B cell (primary cell): Measurements from ENCODE around the gene PARVA. TPM values are rescaled to one million over a fixed set of nuclear protein-coding genes. Genes with fewer than 3 reads are reported as not detected.

Experiments used
- ATAC-seq: fragments of 200-7000 bp; cut with Tn5 transposase; one replicate; pipeline ENCODE4 v1.10.0; 2021; ENCODE audit warnings: low read depth, mild to moderate bottlenecking, moderate number of reproducible peaks, moderate library complexity
- CTCF ChIA-PET: fragments of 350-600 bp; sonication (Branson Sonifier 250); formaldehyde crosslinking; loops from one replicate; lab custom pipeline; 2021; ENCODE audit warnings: antibody characterized with exemption, inconsistent platforms; lab: Charles Lee
- POLR2A ChIA-PET: fragments of 350-600 bp; sonication (Branson Sonifier 250); formaldehyde crosslinking; loops from one replicate; lab custom pipeline; 2021; ENCODE audit warnings: antibody characterized with exemption; lab: Charles Lee
- DNase-seq: peaks from one replicate; pipeline ENCODE4 v3.0.0; 2013
- H2AFZ ChIP-seq: 2 replicates; pipeline ENCODE4 v1.6.1; 2012; ENCODE audit warnings: mild to moderate bottlenecking, low read depth, low read length; ENCODE audit not compliant: insufficient read depth, poor library complexity, severe bottlenecking
- H3K27ac ChIP-seq, 2 donors: 1 replicate in 1 of 2; 2 replicates in 1 of 2; pipeline ENCODE4 v1.5.1; 2012 to 2013; ENCODE audit warnings: low read length in 2 of 2, mild to moderate bottlenecking in 2 of 2, moderate library complexity in 1 of 2
- H3K27me3 ChIP-seq, 4 experiments: fragments of 200-600 bp in 1 of 4; sonication (generic) in 1 of 4; replicated peaks in 1 of 4; 1 replicate in 2 of 4; 2 replicates in 2 of 4; pipeline versions ENCODE4 v1.6.1 to v1.7.0; 2013 to 2016; ENCODE audit warnings: low read length in 3 of 4, mild to moderate bottlenecking in 2 of 4, mixed read lengths in 1 of 4, moderate library complexity in 1 of 4; ENCODE audit not compliant: insufficient read depth in 4 of 4, control insufficient read depth in 3 of 4; ENCODE audit errors: control extremely low read depth in 1 of 4
- H3K36me3 ChIP-seq, 2 experiments: replicated peaks in 1 of 2; 1 replicate in 1 of 2; 2 replicates in 1 of 2; pipeline versions ENCODE4 v1.6.1 to v1.7.1; 2013; ENCODE audit warnings: low read length in 1 of 2; ENCODE audit not compliant: insufficient read depth in 2 of 2, control insufficient read depth in 1 of 2; ENCODE audit errors: control extremely low read depth in 1 of 2, extremely low read depth in 1 of 2
- H3K4me1 ChIP-seq, 2 donors: fragments of 200-600 bp in 1 of 2; sonication (generic) in 1 of 2; 1 replicate in 1 of 2; 2 replicates in 1 of 2; pipeline versions ENCODE4 v1.5.1 to v1.6.1; 2013 to 2017; ENCODE audit warnings: low read length in 2 of 2; ENCODE audit not compliant: control insufficient read depth in 2 of 2, insufficient read depth in 2 of 2
- H3K4me2 ChIP-seq: replicated peaks from 2 replicates; pipeline ENCODE3; 2012; ENCODE audit warnings: mild to moderate bottlenecking, low read depth, low read length; ENCODE audit not compliant: poor library complexity, severe bottlenecking
- H3K4me3 ChIP-seq, 5 experiments: fragments of 200-600 bp in 1 of 5; sonication (generic) in 1 of 5; 1 replicate in 3 of 5; 2 replicates in 2 of 5; pipeline versions ENCODE4 v1.5.1 to v1.7.0; 2011 to 2016; ENCODE audit warnings: low read length in 4 of 5, mild to moderate bottlenecking in 4 of 5, low read depth in 2 of 5, control low read depth in 1 of 5, moderate library complexity in 1 of 5; ENCODE audit not compliant: insufficient read depth in 1 of 5; ENCODE audit errors: control extremely low read depth in 1 of 5, extremely low read depth in 1 of 5
- H3K79me2 ChIP-seq: fragments of 200-600 bp; sonication (generic); one replicate; pipeline ENCODE4 v1.6.0; 2016; ENCODE audit warnings: low read length; ENCODE audit not compliant: control insufficient read depth, insufficient read depth
- H3K9ac ChIP-seq: fragments of 200-600 bp; sonication (generic); 2 replicates; pipeline ENCODE4 v1.6.1; 2017; ENCODE audit warnings: mild to moderate bottlenecking, low read length, moderate library complexity
- H3K9me3 ChIP-seq, 3 donors: one replicate each; pipeline versions ENCODE4 v1.6.1 to v1.7.1; 2013; ENCODE audit warnings: low read length in 2 of 3; ENCODE audit not compliant: control insufficient read depth in 2 of 3, insufficient read depth in 1 of 3; ENCODE audit errors: control extremely low read depth in 1 of 3
- H4K20me1 ChIP-seq: 2 replicates; pipeline ENCODE4 v1.6.0; 2012; ENCODE audit warnings: mild to moderate bottlenecking, low read length; ENCODE audit not compliant: insufficient read depth, control insufficient read depth, poor library complexity, severe bottlenecking
- H3K27ac Mint-ChIP-seq: one replicate; pipeline ENCODE4 v1.8.0; 2021; ENCODE audit warnings: mixed read lengths
- H3K27me3 Mint-ChIP-seq: one replicate; pipeline ENCODE4 v1.8.0; 2021; ENCODE audit warnings: mixed read lengths
- H3K4me1 Mint-ChIP-seq: one replicate; pipeline ENCODE4 v1.8.0; 2021; ENCODE audit warnings: mixed read lengths
- H3K4me3 Mint-ChIP-seq: one replicate; pipeline ENCODE4 v1.8.0; 2021; ENCODE audit warnings: mixed read lengths
- H3K9me3 Mint-ChIP-seq: one replicate; pipeline ENCODE4 v1.8.0; 2022; ENCODE audit warnings: mixed read lengths; ENCODE audit not compliant: insufficient read depth
- EZH2 ChIP-seq: IDR thresholded peaks from 2 replicates; pipeline ENCODE4 v1.6.1; 2012; ENCODE audit warnings: borderline replicate concordance, low read depth, mild to moderate bottlenecking, moderate library complexity, low read length; ENCODE audit not compliant: insufficient read depth, poor library complexity, severe bottlenecking
- WGBS: methylation state at CpG from one replicate; pipeline ENCODE4 v1.1.5; 2013; ENCODE audit warnings: missing lambda C conversion rate; ENCODE audit not compliant: insufficient coverage; 5-methylcytosine and 5-hydroxymethylcytosine counted together
- intact Hi-C: fragments of 100-400 bp; cut with micrococcal nuclease; formaldehyde crosslinking; loops from one replicate; pipeline ENCODE4 v1.10.0; 2022
- polyA plus RNA-seq: library from polyadenylated mRNA; depleted of rRNA; stranded (reverse); fragments of >200 nt; gene quantifications from 2 replicates; pipeline ENCODE4 v1.2.3, GENCODE V29; 2012
- total RNA-seq, 2 donors: library from RNA; stranded (reverse); fragments of 120-200 nt in 1 of 2; gene quantifications; 1 replicate in 1 of 2; 2 replicates in 1 of 2; pipeline versions ENCODE4 v1.2.3 to v1.2.4, GENCODE V29; 2013 to 2022
- TF ChIP-seq, protein P1 (sequence below): fragments of 200-600 bp; IDR thresholded peaks from one replicate; pipeline ENCODE4 v1.8.0; 2022; ENCODE audit warnings: antibody characterized with exemption, mild to moderate bottlenecking

Gene PARVA
- total and polyA plus RNA-seq, 2 donors (not counting 1 experiment from before 2014, with no cell fraction given), result not detected

DNA sequence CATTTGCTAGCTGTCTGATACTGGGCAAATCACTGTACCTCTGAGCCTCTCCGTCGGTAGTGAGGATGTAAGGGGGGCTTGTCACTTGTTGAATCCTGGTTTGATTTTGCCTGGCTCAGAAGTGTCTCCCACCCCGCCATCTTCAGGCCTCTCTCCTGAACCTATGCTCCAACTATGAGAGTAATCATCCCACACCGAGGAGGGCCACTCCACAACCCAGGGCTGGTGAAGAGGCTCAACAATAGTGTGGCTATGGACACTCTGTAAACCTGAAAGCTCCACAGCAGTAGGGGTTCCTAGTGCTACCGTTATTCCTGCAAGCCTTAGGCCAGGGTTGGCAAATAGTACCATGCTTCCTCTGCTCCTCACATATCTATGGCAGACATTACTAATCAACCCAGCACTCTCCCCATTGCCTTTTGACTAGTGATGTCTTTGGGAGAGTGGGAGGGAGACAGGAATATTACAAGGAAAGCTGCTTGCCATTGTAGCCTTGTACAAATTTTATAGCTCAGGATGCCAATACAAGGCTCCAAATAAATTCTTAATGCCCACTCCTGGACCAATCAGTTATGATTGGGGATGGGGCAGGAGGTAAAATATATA is 162.8 kb downstream of the PARVA start:
- ATAC-seq, result no peak
- no peak for DNase-seq
- Mint-ChIP-seq H3K27ac (no peak overlapping the region), H3K9me3 (no peaks in the 10 kb centered on the region), H3K4me1 (no peaks in the 10 kb centered on the region), H3K27me3 (peaks cover 5% of the 10 kb centered on the region), H3K4me3 (no peak overlapping the region)
- Histone ChIP-seq H4K20me1 (no peaks in the 10 kb centered on the region), H3K27me3 (peaks cover 0 to 4% (median 0%) of the 10 kb centered on the region in 4 experiments), H3K4me2 (no peak overlapping the region), H3K9ac (no peak overlapping the region), H2AFZ (no peak overlapping the region), H3K9me3 (peaks cover 0 to 6% (median 0%) of the 10 kb centered on the region in 3 donors), H3K36me3 (no peaks in the 10 kb centered on the region), H3K4me1 (no peaks in the 10 kb centered on the region), H3K4me3 (no peak overlapping the region), H3K27ac (no peak overlapping the region), H3K79me2 (no peaks in the 10 kb centered on the region)
- TF ChIP-seq, protein P1, sequence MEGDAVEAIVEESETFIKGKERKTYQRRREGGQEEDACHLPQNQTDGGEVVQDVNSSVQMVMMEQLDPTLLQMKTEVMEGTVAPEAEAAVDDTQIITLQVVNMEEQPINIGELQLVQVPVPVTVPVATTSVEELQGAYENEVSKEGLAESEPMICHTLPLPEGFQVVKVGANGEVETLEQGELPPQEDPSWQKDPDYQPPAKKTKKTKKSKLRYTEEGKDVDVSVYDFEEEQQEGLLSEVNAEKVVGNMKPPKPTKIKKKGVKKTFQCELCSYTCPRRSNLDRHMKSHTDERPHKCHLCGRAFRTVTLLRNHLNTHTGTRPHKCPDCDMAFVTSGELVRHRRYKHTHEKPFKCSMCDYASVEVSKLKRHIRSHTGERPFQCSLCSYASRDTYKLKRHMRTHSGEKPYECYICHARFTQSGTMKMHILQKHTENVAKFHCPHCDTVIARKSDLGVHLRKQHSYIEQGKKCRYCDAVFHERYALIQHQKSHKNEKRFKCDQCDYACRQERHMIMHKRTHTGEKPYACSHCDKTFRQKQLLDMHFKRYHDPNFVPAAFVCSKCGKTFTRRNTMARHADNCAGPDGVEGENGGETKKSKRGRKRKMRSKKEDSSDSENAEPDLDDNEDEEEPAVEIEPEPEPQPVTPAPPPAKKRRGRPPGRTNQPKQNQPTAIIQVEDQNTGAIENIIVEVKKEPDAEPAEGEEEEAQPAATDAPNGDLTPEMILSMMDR, result no peak
- no peak for TF ChIP-seq EZH2
- 78% methylated on average over 3 of the region's 5 CpGs for WGBS
- CTCF ChIA-PET, result no interaction called here
- POLR2A ChIA-PET, result no interaction called here
- intact Hi-C loops, result no loop called here

DNA sequence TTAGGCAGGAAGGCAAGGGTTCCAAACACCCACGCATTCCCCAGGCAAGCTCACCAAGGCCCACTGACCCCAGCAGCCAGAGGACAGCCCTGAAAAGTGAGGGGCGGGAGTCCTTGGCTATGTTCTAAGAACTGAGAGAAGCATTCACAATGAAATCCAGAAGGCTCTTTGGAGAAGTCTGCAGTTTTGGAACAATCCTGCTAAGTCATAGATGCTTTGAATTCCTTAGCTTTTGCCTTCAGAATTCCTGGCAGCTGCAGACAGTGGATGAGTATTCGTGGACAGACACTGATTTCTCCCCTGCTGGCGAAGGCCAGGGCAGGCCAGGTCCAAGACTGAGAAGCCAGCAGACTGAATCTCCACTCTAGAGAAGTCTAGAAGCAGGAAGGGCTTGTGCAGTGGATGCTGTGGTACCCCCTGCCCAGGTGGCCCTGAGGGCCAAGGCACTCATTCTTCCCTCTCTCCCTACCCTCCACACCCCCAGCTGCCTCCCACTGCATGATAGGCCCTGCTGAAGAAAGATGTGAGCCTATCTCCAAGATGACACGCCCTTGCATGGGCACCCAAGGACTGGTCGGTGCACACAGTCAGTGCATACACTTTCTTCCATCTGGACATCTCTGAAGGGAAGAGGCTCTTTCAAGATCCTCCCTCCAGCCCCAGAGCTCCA is 163.7 kb downstream of the PARVA start:
- no peak overlapping the region for H3K4me2 ChIP-seq
- peaks cover 5% of the 10 kb centered on the region for H3K27me3 Mint-ChIP-seq
- no peak overlapping the region for H3K4me3 Mint-ChIP-seq
- no peak overlapping the region for H2AFZ ChIP-seq
- H3K4me1 Mint-ChIP-seq, result no peaks in the 10 kb centered on the region
- intact Hi-C loops, result no loop called here
- DNase-seq, result no peak
- CTCF ChIA-PET, result no interaction called here
- no peak overlapping the region for H3K27ac ChIP-seq
- no peaks in the 10 kb centered on the region for H3K79me2 ChIP-seq
- H3K27ac Mint-ChIP-seq, result no peak overlapping the region
- ATAC-seq, result no peak
- H3K36me3 ChIP-seq, result no peaks in the 10 kb centered on the region
- POLR2A ChIA-PET, result no interaction called here
- H3K4me1 ChIP-seq, result no peaks in the 10 kb centered on the region
- H3K9me3 ChIP-seq, result peaks cover 0 to 6% (median 0%) of the 10 kb centered on the region in 3 donors
- H4K20me1 ChIP-seq, result no peaks in the 10 kb centered on the region
- H3K9ac ChIP-seq, result no peak overlapping the region
- TF ChIP-seq, protein P1, result no peak
- no peak for TF ChIP-seq EZH2
- 80% methylated on average over 5 of the region's 6 CpGs for WGBS
- H3K4me3 ChIP-seq, result no peak overlapping the region
- H3K9me3 Mint-ChIP-seq, result no peaks in the 10 kb centered on the region
- peaks cover 0 to 4% (median 0%) of the 10 kb centered on the region in 4 experiments for H3K27me3 ChIP-seq
